Measurements from ENCODE around the gene PRSS1. TPM values are rescaled to one million over a fixed set of nuclear protein-coding genes. Genes with fewer than 3 reads are reported as not detected.

Gene PRSS1
- total RNA-seq, 1 experiment from 2014 or later: not detected

GRCh38 chr7:142785841-142786250 is 36.6 kb downstream of the PRSS1 start:
- no peak for DNase-seq (ENCODE audit: low spot score)
- peaks cover 22% of the 10 kb centered on the region for H3K27me3 ChIP-seq (replicated peaks; ENCODE audit: insufficient read depth, low read depth, low read length, poor library complexity)
- no peaks in the 10 kb centered on the region for H3K9me3 ChIP-seq (ENCODE audit: low read depth, low read length, poor library complexity, severe bottlenecking)
- ChIA-PET CTCF (no interaction called here), POLR2A (ENCODE audit: low non-redundant PET) (no interaction called here)
- intact Hi-C loops (cut with micrococcal nuclease; ENCODE audit: unreplicated experiment): no loop called here
- BruUV-seq (replicated peaks): no TSS peak
- H3K27ac ChIP-seq (ENCODE audit: low read depth, low read length, poor library complexity, severe bottlenecking): no peak overlapping the region
- TF ChIP-seq CTCF (conservative IDR thresholded peaks at IDR 0.05; ENCODE audit: low read depth, low read length) (no peak), EZH2 (IDR thresholded peaks at IDR 0.05; ENCODE audit: borderline replicate concordance, low read depth, low read length, poor library complexity, severe bottlenecking) (no peak)
- no peak overlapping the region for H3K4me3 ChIP-seq (ENCODE audit: low read depth, low read length, poor library complexity, severe bottlenecking)
- no peaks in the 10 kb centered on the region for H3K36me3 ChIP-seq (ENCODE audit: insufficient read depth, low read length, poor library complexity, severe bottlenecking)
- no peaks in the 10 kb centered on the region for H3K4me1 ChIP-seq (ENCODE audit: insufficient read depth, low read length, poor library complexity, severe bottlenecking)

GRCh38 chr7:142787034-142787768 is 37.9 kb downstream of the PRSS1 start:
- no peak for DNase-seq (ENCODE audit: low spot score)
- CTCF ChIA-PET: no interaction called here
- H3K27me3 ChIP-seq (replicated peaks; ENCODE audit: insufficient read depth, low read depth, low read length, poor library complexity): peaks cover 20% of the 10 kb centered on the region
- no peaks in the 10 kb centered on the region for H3K9me3 ChIP-seq (ENCODE audit: low read depth, low read length, poor library complexity, severe bottlenecking)
- no TSS peak for BruUV-seq (replicated peaks)
- no peaks in the 10 kb centered on the region for H3K4me1 ChIP-seq (ENCODE audit: insufficient read depth, low read length, poor library complexity, severe bottlenecking)
- no peak overlapping the region for H3K4me3 ChIP-seq (ENCODE audit: low read depth, low read length, poor library complexity, severe bottlenecking)
- no peaks in the 10 kb centered on the region for H3K36me3 ChIP-seq (ENCODE audit: insufficient read depth, low read length, poor library complexity, severe bottlenecking)
- POLR2A ChIA-PET (ENCODE audit: low non-redundant PET): no interaction called here
- H3K27ac ChIP-seq (ENCODE audit: low read depth, low read length, poor library complexity, severe bottlenecking): no peak overlapping the region
- intact Hi-C loops (cut with micrococcal nuclease; ENCODE audit: unreplicated experiment): no loop called here
- no peak for TF ChIP-seq EZH2 (IDR thresholded peaks at IDR 0.05; ENCODE audit: borderline replicate concordance, low read depth, low read length, poor library complexity, severe bottlenecking)
- TF ChIP-seq CTCF (conservative IDR thresholded peaks at IDR 0.05; ENCODE audit: low read depth, low read length): no peak

GRCh38 chr7:142787783-142788182 is 38.5 kb downstream of the PRSS1 start:
- H3K9me3 ChIP-seq (ENCODE audit: low read depth, low read length, poor library complexity, severe bottlenecking): no peaks in the 10 kb centered on the region
- no peaks in the 10 kb centered on the region for H3K4me1 ChIP-seq (ENCODE audit: insufficient read depth, low read length, poor library complexity, severe bottlenecking)
- no peak overlapping the region for H3K27ac ChIP-seq (ENCODE audit: low read depth, low read length, poor library complexity, severe bottlenecking)
- H3K4me3 ChIP-seq (ENCODE audit: low read depth, low read length, poor library complexity, severe bottlenecking): no peak overlapping the region
- CTCF ChIA-PET: no interaction called here
- no TSS peak for BruUV-seq (replicated peaks)
- DNase-seq (ENCODE audit: low spot score): no peak
- TF ChIP-seq EZH2 (IDR thresholded peaks at IDR 0.05; ENCODE audit: borderline replicate concordance, low read depth, low read length, poor library complexity, severe bottlenecking) (no peak), CTCF (conservative IDR thresholded peaks at IDR 0.05; ENCODE audit: low read depth, low read length) (no peak)
- no peaks in the 10 kb centered on the region for H3K36me3 ChIP-seq (ENCODE audit: insufficient read depth, low read length, poor library complexity, severe bottlenecking)
- peaks cover 22% of the 10 kb centered on the region for H3K27me3 ChIP-seq (replicated peaks; ENCODE audit: insufficient read depth, low read depth, low read length, poor library complexity)
- POLR2A ChIA-PET (ENCODE audit: low non-redundant PET): no interaction called here
- intact Hi-C loops (cut with micrococcal nuclease; ENCODE audit: unreplicated experiment): no loop called here

Data from A673 (cell line).